BLaER1 treated with 17β-estradiol and CSF1 and Interleukin-3, amounts not matched to agents 10 nM and 100 nM (cell line): ENCODE results near the gene SEPTIN5.

Experiments used
- H3K27ac ChIP-seq, 11 experiments: shearing (Covaris generic); formaldehyde crosslinking; 2 replicates each; pipeline ENCODE4 v1.8.1; 2022
- H3K27me3 ChIP-seq, 11 experiments: shearing (Covaris generic); formaldehyde crosslinking; 2 replicates each; pipeline ENCODE4 v1.8.1; 2022
- H3K36me3 ChIP-seq, 11 experiments: shearing (Covaris generic); formaldehyde crosslinking; 2 replicates each; pipeline ENCODE4 v1.8.1; 2022
- H3K4me1 ChIP-seq, 10 experiments: shearing (Covaris generic); formaldehyde crosslinking; 2 replicates each; pipeline ENCODE4 v1.8.1; 2022
- H3K4me2 ChIP-seq, 11 experiments: shearing (Covaris generic); formaldehyde crosslinking; 2 replicates each; pipeline ENCODE4 v1.8.1; 2022
- H3K4me3 ChIP-seq, 10 experiments: shearing (Covaris generic); formaldehyde crosslinking; 2 replicates each; pipeline ENCODE4 v1.8.1; 2022
- H3K9ac ChIP-seq, 11 experiments: shearing (Covaris generic); formaldehyde crosslinking; 2 replicates each; pipeline ENCODE4 v1.8.1; 2022
- H3K9me3 ChIP-seq, 11 experiments: shearing (Covaris generic); formaldehyde crosslinking; replicated peaks in 1 of 11; 2 replicates each; pipeline ENCODE4 v1.8.1; 2022
- H4K20me1 ChIP-seq, 11 experiments: shearing (Covaris generic); formaldehyde crosslinking; 2 replicates each; pipeline ENCODE4 v1.8.1; 2022
- Cebpa-rat ChIP-seq, 11 experiments: shearing (Covaris generic); IDR thresholded peaks; 2 replicates each; pipeline ENCODE4 v1.8.1; 2022

Gene SEPTIN5

GRCh38 chr22:19757985-19758895, 43.9 kb downstream of the SEPTIN5 start:
- Histone ChIP-seq H3K27me3 (peaks cover 99 to 100% (median 100%) of the 10 kb centered on the region in 11 experiments), H3K4me2 (no peak overlapping the region; a peak in 1 of 22 replicates), H3K4me3 (no peak overlapping the region), H3K9ac (no peak overlapping the region), H4K20me1 (peaks cover 0 to 93% (median 77%) of the 10 kb centered on the region in 11 experiments; a peak in 17 of 22 replicates), H3K36me3 (no peaks in the 10 kb centered on the region), H3K27ac (no peak overlapping the region), H3K4me1 (peaks cover 7 to 31% (median 22%) of the 10 kb centered on the region in 10 experiments; a peak in 18 of 20 replicates), H3K9me3 (no peaks in the 10 kb centered on the region)
- TF ChIP-seq Cebpa-rat (IDR thresholded peaks at IDR 0.05) = no peak

GRCh38 chr22:19758896-19759426, 44.7 kb downstream of the SEPTIN5 start:
- H3K9ac ChIP-seq = no peak overlapping the region

GRCh38 chr22:19759427-19760057, 45.2 kb downstream of the SEPTIN5 start:
- H3K36me3 ChIP-seq = no peaks in the 10 kb centered on the region
- TF ChIP-seq Cebpa-rat (IDR thresholded peaks at IDR 0.05) = no peak
- H3K4me1 ChIP-seq = peaks cover 7 to 31% (median 22%) of the 10 kb centered on the region in 10 experiments; a peak in 18 of 20 replicates
- H4K20me1 ChIP-seq = peaks cover 0 to 94% (median 74%) of the 10 kb centered on the region in 11 experiments; a peak in 17 of 22 replicates
- no peaks in the 10 kb centered on the region for H3K9me3 ChIP-seq
- H3K4me2 ChIP-seq = peak overlapping the region in 1 of 11 experiments; percentile 69; a peak in 2 of 22 replicates
- no peak overlapping the region for H3K27ac ChIP-seq
- H3K9ac ChIP-seq = no peak overlapping the region
- no peak overlapping the region for H3K4me3 ChIP-seq
- H3K27me3 ChIP-seq = peaks cover 99 to 100% (median 100%) of the 10 kb centered on the region in 11 experiments

More at GRCh38 chr22:19758896-19759426, 44.7 kb downstream of the SEPTIN5 start:
- Histone ChIP-seq H3K36me3 (no peaks in the 10 kb centered on the region), H3K9me3 (no peaks in the 10 kb centered on the region), H3K27ac (no peak overlapping the region), H3K4me3 (no peak overlapping the region), H3K27me3 (peaks cover 99 to 100% (median 100%) of the 10 kb centered on the region in 11 experiments), H3K4me1 (peaks cover 7 to 31% (median 22%) of the 10 kb centered on the region in 10 experiments; a peak in 18 of 20 replicates), H3K4me2 (no peak overlapping the region), H4K20me1 (peaks cover 0 to 94% (median 74%) of the 10 kb centered on the region in 11 experiments; a peak in 17 of 22 replicates)
- no peak for TF ChIP-seq Cebpa-rat (IDR thresholded peaks at IDR 0.05)

GRCh38 chr22:19760058-19760950, 46.0 kb downstream of the SEPTIN5 start, which contains the start of gene TBX1:
TBX1 (plus strand) TSS chr22:19760778; CDS start chr22:19760844, 66 bp downstream.
- peaks cover 99 to 100% (median 100%) of the 10 kb centered on the region in 11 experiments for H3K27me3 ChIP-seq
- no peaks in the 10 kb centered on the region for H3K9me3 ChIP-seq
- no peak for TF ChIP-seq Cebpa-rat (IDR thresholded peaks at IDR 0.05)
- H3K27ac ChIP-seq = no peak within 1 kb of the TSS
- H3K4me3 ChIP-seq = peak within 1 kb of the TSS in 6 of 10 experiments; percentile 9 to 53 (median 31); a peak in 6 of 20 replicates
- peak within 1 kb of the TSS; percentile 28 to 85 (median 46); a peak in 16 of 22 replicates for H3K4me2 ChIP-seq
- H3K9ac ChIP-seq = no peak within 1 kb of the TSS
- peaks cover 12 to 34% (median 24%) of the 10 kb centered on the region in 10 experiments; a peak in 19 of 20 replicates for H3K4me1 ChIP-seq
- peaks cover 0 to 95% (median 77%) of the 10 kb centered on the region in 11 experiments; a peak in 17 of 22 replicates for H4K20me1 ChIP-seq
- no peaks in the 10 kb centered on the region for H3K36me3 ChIP-seq

- H3K4me3 ChIP-seq = peak overlapping the region in 6 of 10 experiments; percentile 9 to 53 (median 31); a peak in 6 of 20 replicates
- H3K4me2 ChIP-seq = peak overlapping the region in 10 of 11 experiments; percentile 28 to 85 (median 45); a peak in 14 of 22 replicates
- H3K27me3 ChIP-seq = peaks cover 99 to 100% (median 100%) of the 10 kb centered on the region in 11 experiments
These were observed 46.8 kb downstream of the SEPTIN5 start for GRCh38 chr22:19760951-19761724.

GRCh38 chr22:19761725-19762567, 47.6 kb downstream of the SEPTIN5 start:
- Histone ChIP-seq H3K4me2 (no peak overlapping the region), H3K27ac (no peak overlapping the region), H3K27me3 (peaks cover 99 to 100% (median 100%) of the 10 kb centered on the region in 11 experiments), H3K9me3 (no peaks in the 10 kb centered on the region), H4K20me1 (peaks cover 0 to 96% (median 80%) of the 10 kb centered on the region in 11 experiments; a peak in 18 of 22 replicates), H3K36me3 (no peaks in the 10 kb centered on the region), H3K4me1 (peaks cover 22 to 42% (median 31%) of the 10 kb centered on the region in 10 experiments; a peak in 19 of 20 replicates), H3K4me3 (no peak overlapping the region), H3K9ac (no peak overlapping the region)
- TF ChIP-seq Cebpa-rat (IDR thresholded peaks at IDR 0.05) = no peak

More at GRCh38 chr22:19760951-19761724, 46.8 kb downstream of the SEPTIN5 start:
- Histone ChIP-seq H3K9ac (no peak overlapping the region), H3K36me3 (no peaks in the 10 kb centered on the region), H3K4me1 (peaks cover 21 to 41% (median 30%) of the 10 kb centered on the region in 10 experiments; a peak in 19 of 20 replicates), H3K9me3 (no peaks in the 10 kb centered on the region), H3K27ac (no peak overlapping the region), H4K20me1 (peaks cover 0 to 95% (median 77%) of the 10 kb centered on the region in 11 experiments; a peak in 17 of 22 replicates)
- TF ChIP-seq Cebpa-rat (IDR thresholded peaks at IDR 0.05) = no peak
